Right lobe of liver (tissue), 6 donors: Measurements from ENCODE around the gene MARK4. TPM values are rescaled to one million over a fixed set of nuclear protein-coding genes. Genes with fewer than 3 reads are reported as not detected.
A peak's percentile ranks its signal among the peaks of the same experiment; 100 is the strongest.

Experiments used
- ATAC-seq, 4 donors: fragments of 200-7000 bp; cut with Tn5 transposase; one replicate each; pipeline ENCODE4 v1.9.1; 2020; ENCODE audit warnings: mild to moderate bottlenecking in 4 of 4, moderate library complexity in 4 of 4
- DNase-seq, 3 donors: peaks; one replicate each; pipeline ENCODE4 v3.0.0-alpha.2; 2020
- H3K27ac ChIP-seq, 3 donors: fragments of 200-600 bp; one replicate each; pipeline ENCODE4 v1.8.0; 2022
- H3K27me3 ChIP-seq, 2 donors: fragments of 200-600 bp; one replicate each; pipeline ENCODE4 v1.8.0; 2022
- H3K36me3 ChIP-seq, 4 donors: fragments of 200-600 bp; sonication (generic) in 1 of 4; one replicate each; pipeline versions ENCODE4 v1.5.1 to v1.8.0; 2017 to 2022; ENCODE audit warnings: control low read depth in 1 of 4
- H3K4me1 ChIP-seq, 4 donors: fragments of 200-600 bp; sonication (generic) in 1 of 4; one replicate each; pipeline versions ENCODE4 v1.5.1 to v1.8.0; 2017 to 2022; ENCODE audit warnings: control low read depth in 1 of 4
- H3K4me3 ChIP-seq, 3 donors: fragments of 200-600 bp; one replicate each; pipeline ENCODE4 v1.8.0; 2022
- H3K9me3 ChIP-seq, 4 donors: fragments of 200-600 bp; sonication (generic) in 1 of 4; one replicate each; pipeline versions ENCODE4 v1.5.1 to v1.8.0; 2017 to 2022; ENCODE audit warnings: control low read depth in 1 of 4
- POLR2A ChIP-seq: fragments of 450-650 bp; IDR thresholded peaks from one replicate; pipeline ENCODE4 v1.6.1; 2017; ENCODE audit warnings: antibody characterized with exemption, mild to moderate bottlenecking
- WGBS: methylation state at CpG from one replicate; pipeline ENCODE4 v1.1.6; 2018; ENCODE audit warnings: low coverage, low lambda C conversion rate; ENCODE audit not compliant: insufficient coverage; ENCODE audit errors: missing lambda C conversion rate; 5-methylcytosine and 5-hydroxymethylcytosine counted together
- intact Hi-C, 2 donors: fragments of 100-400 bp; cut with DNase I; formaldehyde crosslinking; loops; one replicate each; pipeline versions ENCODE4 v1.11.2 to v1.14.1; 2022
- total RNA-seq, 6 experiments: library from RNA; depleted of rRNA in 2 of 6; stranded (reverse); fragments of >200 nt in 2 of 6; fragmentation: NEBNext Ultra II Directional in 3 of 6; extraction: Animal tissue kit (Norgen Biotek cat#: 25700) in 3 of 6; gene quantifications; one replicate each; pipeline versions ENCODE4 v1.1.0 to v1.2.4, GENCODE V29; 2016 to 2023
- TF ChIP-seq, protein P1 (sequence below), 4 donors: fragments of 200-600 bp in 3 of 4; fragments of 450-650 bp in 1 of 4; IDR thresholded peaks; one replicate each; pipeline versions ENCODE4 v1.5.1 to v1.8.0; 2016 to 2022; ENCODE audit warnings: antibody characterized with exemption in 4 of 4, mild to moderate bottlenecking in 2 of 4
- donor health status: DM: no; HTN: yes; CAD: no.
- donor health status: DM: no; HTN: no; CAD: no.
- donor health status: DM: no; HTN: no; CAD: no.
- donor health status: DM: no; HTN: yes; CAD: no.
- donor health status: DM: no; HTN: yes; CAD: no.

Gene MARK4
- total RNA-seq, 6 experiments from 2014 or later: 14.2 to 23.5 (median 17.5) TPM

DNA sequence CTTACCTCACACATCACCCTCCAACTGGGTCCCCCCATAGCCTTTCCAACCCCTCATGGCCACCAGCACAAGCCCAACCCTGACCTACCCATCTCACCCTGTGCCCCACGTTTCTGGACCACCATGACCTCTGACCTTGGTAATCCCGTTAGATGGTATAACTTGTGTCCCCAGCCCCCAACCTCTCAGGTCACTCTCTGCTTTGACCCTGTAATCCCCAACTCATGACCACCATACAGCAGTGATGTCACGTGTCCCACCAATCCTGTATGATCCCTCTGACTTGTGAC lies 98.0 kb downstream of the MARK4 start:
- no peak for TF ChIP-seq POLR2A
- TF ChIP-seq, protein P1, sequence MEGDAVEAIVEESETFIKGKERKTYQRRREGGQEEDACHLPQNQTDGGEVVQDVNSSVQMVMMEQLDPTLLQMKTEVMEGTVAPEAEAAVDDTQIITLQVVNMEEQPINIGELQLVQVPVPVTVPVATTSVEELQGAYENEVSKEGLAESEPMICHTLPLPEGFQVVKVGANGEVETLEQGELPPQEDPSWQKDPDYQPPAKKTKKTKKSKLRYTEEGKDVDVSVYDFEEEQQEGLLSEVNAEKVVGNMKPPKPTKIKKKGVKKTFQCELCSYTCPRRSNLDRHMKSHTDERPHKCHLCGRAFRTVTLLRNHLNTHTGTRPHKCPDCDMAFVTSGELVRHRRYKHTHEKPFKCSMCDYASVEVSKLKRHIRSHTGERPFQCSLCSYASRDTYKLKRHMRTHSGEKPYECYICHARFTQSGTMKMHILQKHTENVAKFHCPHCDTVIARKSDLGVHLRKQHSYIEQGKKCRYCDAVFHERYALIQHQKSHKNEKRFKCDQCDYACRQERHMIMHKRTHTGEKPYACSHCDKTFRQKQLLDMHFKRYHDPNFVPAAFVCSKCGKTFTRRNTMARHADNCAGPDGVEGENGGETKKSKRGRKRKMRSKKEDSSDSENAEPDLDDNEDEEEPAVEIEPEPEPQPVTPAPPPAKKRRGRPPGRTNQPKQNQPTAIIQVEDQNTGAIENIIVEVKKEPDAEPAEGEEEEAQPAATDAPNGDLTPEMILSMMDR (IDR thresholded peaks at IDR 0.05): no peak
- H3K4me3 ChIP-seq: no peak overlapping the region
- ATAC-seq (no peak), DNase-seq (no peak)
- no peak overlapping the region for H3K27ac ChIP-seq
- no peaks in the 10 kb centered on the region for H3K27me3 ChIP-seq
- H3K9me3 ChIP-seq: no peaks in the 10 kb centered on the region
- intact Hi-C loops: loop anchor here in 1 of 2 donors (10.0 kb wide), 1 partner anchor 194 kb away; no protein-coding TSS in a partner anchor
- 34% methylated on average over 3 of the region's 3 CpGs for WGBS
- no peaks in the 10 kb centered on the region for H3K4me1 ChIP-seq
- peaks cover 0 to 6% (median 0%) of the 10 kb centered on the region in 4 donors for H3K36me3 ChIP-seq

DNA sequence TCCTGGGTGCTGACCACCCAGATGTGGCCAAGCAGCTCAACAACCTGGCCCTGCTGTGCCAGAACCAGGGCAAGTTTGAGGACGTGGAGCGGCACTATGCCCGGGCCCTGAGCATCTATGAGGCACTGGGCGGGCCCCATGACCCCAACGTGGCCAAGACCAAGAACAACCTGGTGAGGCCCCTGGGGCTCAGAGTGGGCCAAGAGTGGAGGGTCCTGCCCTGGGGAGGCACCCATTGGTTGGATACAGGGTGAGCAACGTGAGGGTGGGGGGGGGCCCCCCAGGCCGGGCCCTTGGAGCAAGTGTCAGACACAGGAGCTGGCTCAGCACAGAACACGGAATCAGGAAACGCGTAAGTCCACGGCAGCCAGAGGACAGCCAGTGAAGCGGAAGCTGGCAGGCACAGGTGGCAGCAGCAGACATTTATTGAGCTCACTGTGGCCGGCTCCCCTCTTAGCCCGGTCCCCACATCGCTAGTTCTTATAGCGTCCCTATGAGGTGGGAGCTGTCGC lies 98.4 kb downstream of the MARK4 start:
- Histone ChIP-seq H3K27me3 (no peaks in the 10 kb centered on the region), H3K27ac (no peak overlapping the region), H3K4me3 (no peak overlapping the region), H3K9me3 (no peaks in the 10 kb centered on the region), H3K36me3 (peaks cover 0 to 6% (median 0%) of the 10 kb centered on the region in 4 donors), H3K4me1 (no peaks in the 10 kb centered on the region)
- intact Hi-C loops: loop anchor here in 1 of 2 donors (10.0 kb wide), 1 partner anchor 195 kb away; no protein-coding TSS in a partner anchor
- DNase-seq: no peak
- 87% methylated on average over 10 of the region's 17 CpGs for WGBS
- ATAC-seq: peak in 1 of 4 donors; percentile 15
- TF ChIP-seq, protein P1 (IDR thresholded peaks at IDR 0.05): no peak
- no peak for TF ChIP-seq POLR2A

DNA sequence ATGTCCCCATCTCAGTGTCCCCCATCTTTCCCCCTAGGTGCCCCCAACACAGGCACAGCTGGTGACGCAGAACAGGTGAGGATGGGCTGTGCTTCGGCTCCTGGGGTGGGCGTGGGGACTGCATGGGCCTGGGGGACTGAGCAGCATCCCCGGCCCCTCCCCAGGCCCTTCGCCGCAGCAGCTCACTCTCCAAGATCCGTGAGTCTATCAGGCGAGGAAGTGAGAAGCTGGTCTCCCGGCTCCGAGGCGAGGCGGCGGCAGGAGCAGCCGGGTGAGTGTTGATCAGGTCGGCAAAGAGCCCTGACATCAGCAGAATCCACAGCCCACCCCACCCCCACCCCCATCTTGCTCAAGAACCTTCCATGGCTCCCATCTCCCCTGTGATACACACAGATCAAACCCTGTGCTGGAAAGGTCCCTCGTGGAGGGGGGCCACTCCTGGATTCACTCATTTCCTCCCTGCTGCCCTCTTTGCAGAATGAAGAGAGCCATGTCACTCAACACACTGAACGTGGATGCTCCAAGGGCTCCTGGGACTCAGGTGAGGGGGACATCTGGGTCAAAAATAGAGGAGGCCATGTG lies 99.5 kb downstream of the MARK4 start:
- intact Hi-C loops: no loop called here
- Histone ChIP-seq H3K9me3 (no peaks in the 10 kb centered on the region), H3K4me3 (no peak overlapping the region), H3K27me3 (no peaks in the 10 kb centered on the region), H3K4me1 (no peaks in the 10 kb centered on the region), H3K27ac (no peak overlapping the region), H3K36me3 (peaks cover 0 to 6% (median 0%) of the 10 kb centered on the region in 4 donors)
- ATAC-seq: no peak
- TF ChIP-seq, protein P1 (IDR thresholded peaks at IDR 0.05): no peak
- no peak for TF ChIP-seq POLR2A
- 60% methylated on average over 1 of the region's 17 CpGs for WGBS
- DNase-seq: no peak

DNA sequence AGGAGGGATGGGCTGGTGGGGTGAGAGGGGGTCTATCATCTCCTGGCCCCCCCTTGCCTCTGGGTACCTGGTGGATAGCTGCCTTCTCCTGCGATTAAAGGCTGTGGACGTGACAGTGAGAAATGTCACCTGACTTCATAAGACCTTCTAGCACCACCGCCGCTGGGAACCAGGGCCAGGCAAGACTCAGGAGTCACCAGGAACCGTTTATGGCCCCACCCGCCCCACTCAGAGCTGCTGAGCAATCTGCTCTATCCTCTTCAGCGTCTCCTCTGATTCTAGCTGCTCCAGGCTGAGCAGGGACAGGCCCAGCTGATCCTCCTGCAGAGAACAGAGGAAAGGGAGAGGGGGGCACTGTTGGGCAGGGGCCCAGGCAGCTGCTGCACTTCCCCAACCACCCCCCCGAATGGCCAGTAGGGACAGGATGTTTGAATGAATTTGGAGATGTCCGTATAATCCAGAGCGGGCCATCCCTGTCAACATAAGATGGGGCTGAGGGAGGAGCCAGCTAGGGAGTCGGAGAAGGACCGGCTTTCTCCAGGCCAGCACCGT lies 100.4 kb downstream of the MARK4 start:
- TF ChIP-seq, protein P1 (IDR thresholded peaks at IDR 0.05): no peak
- no peak for TF ChIP-seq POLR2A
- 78% methylated on average over 6 of the region's 13 CpGs for WGBS
- no peaks in the 10 kb centered on the region for H3K4me1 ChIP-seq
- no peak overlapping the region for H3K27ac ChIP-seq
- intact Hi-C loops: no loop called here
- ATAC-seq (no peak), DNase-seq (no peak)
- no peaks in the 10 kb centered on the region for H3K9me3 ChIP-seq
- H3K27me3 ChIP-seq: no peaks in the 10 kb centered on the region
- H3K36me3 ChIP-seq: peaks cover 0 to 6% (median 0%) of the 10 kb centered on the region in 4 donors
- no peak overlapping the region for H3K4me3 ChIP-seq
